IMR-90 (cell line): ENCODE measurements around the gene MSH3.

Experiments used
- CTCF ChIP-seq: conservative IDR thresholded peaks from 2 replicates; pipeline ENCODE4 v1.5.1; 2012; ENCODE audit warnings: mild to moderate bottlenecking, low read depth, low read length, improper control_type of control experiment
- MAZ ChIP-seq: IDR thresholded peaks from 2 replicates; pipeline ENCODE4 v1.6.1; 2012; ENCODE audit warnings: low read depth, mild to moderate bottlenecking, low read length, improper control_type of control experiment, moderate library complexity, borderline replicate concordance
- POLR2A ChIP-seq: IDR thresholded peaks from 2 replicates; pipeline ENCODE4 v1.6.1; 2012; ENCODE audit warnings: mild to moderate bottlenecking, low read depth, low read length
- RFX5 ChIP-seq: IDR thresholded peaks from 2 replicates; pipeline ENCODE4 v1.8.0; 2012; ENCODE audit warnings: low read depth, mild to moderate bottlenecking, low read length, moderate library complexity

- TF ChIP-seq CTCF (no peak), POLR2A (no peak), RFX5 (no peak), MAZ (no peak)
Measured at GRCh38 chr5:80696450-80696849, 42.0 kb downstream of the MSH3 start.
